Measurements from ENCODE around the gene FAM107A. TPM values are rescaled to one million over a fixed set of nuclear protein-coding genes. Genes with fewer than 3 reads are reported as not detected.

The FAM107A gene
- total RNA-seq, 1 experiment from 2014 or later = not detected

- CTCF ChIA-PET = no interaction called here
- no peak overlapping the region for H3K27ac ChIP-seq (ENCODE audit: low read depth, low read length, poor library complexity, severe bottlenecking)
- TF ChIP-seq EZH2 (IDR thresholded peaks at IDR 0.05; ENCODE audit: borderline replicate concordance, low read depth, low read length, poor library complexity, severe bottlenecking) (no peak), CTCF (conservative IDR thresholded peaks at IDR 0.05; ENCODE audit: low read depth, low read length) (no peak)
Measured at GRCh38 chr3:58621086-58621830, 44.1 kb upstream of the FAM107A start.

GRCh38 chr3:58620421-58620820 lies 43.2 kb upstream of the FAM107A start:
- Histone ChIP-seq H3K4me1 (ENCODE audit: insufficient read depth, low read length, poor library complexity, severe bottlenecking) (no peaks in the 10 kb centered on the region), H3K27ac (ENCODE audit: low read depth, low read length, poor library complexity, severe bottlenecking) (no peak overlapping the region), H3K4me3 (ENCODE audit: low read depth, low read length, poor library complexity, severe bottlenecking) (no peak overlapping the region), H3K36me3 (ENCODE audit: insufficient read depth, low read length, poor library complexity, severe bottlenecking) (no peaks in the 10 kb centered on the region), H3K9me3 (ENCODE audit: low read depth, low read length, poor library complexity, severe bottlenecking) (no peaks in the 10 kb centered on the region), H3K27me3 (replicated peaks; ENCODE audit: insufficient read depth, low read depth, low read length, poor library complexity) (no peaks in the 10 kb centered on the region)
- no TSS peak for BruUV-seq (replicated peaks)
- ChIA-PET CTCF (no interaction called here), POLR2A (ENCODE audit: low non-redundant PET) (no interaction called here)
- intact Hi-C loops (cut with micrococcal nuclease; ENCODE audit: unreplicated experiment) = no loop called here
- no peak for TF ChIP-seq EZH2 (IDR thresholded peaks at IDR 0.05; ENCODE audit: borderline replicate concordance, low read depth, low read length, poor library complexity, severe bottlenecking)
- no peak for TF ChIP-seq CTCF (conservative IDR thresholded peaks at IDR 0.05; ENCODE audit: low read depth, low read length)
- no peak for DNase-seq (ENCODE audit: low spot score)

More at GRCh38 chr3:58621086-58621830, 44.1 kb upstream of the FAM107A start:
- no TSS peak for BruUV-seq (replicated peaks)
- no peaks in the 10 kb centered on the region for H3K4me1 ChIP-seq (ENCODE audit: insufficient read depth, low read length, poor library complexity, severe bottlenecking)
- no peaks in the 10 kb centered on the region for H3K9me3 ChIP-seq (ENCODE audit: low read depth, low read length, poor library complexity, severe bottlenecking)
- no peaks in the 10 kb centered on the region for H3K36me3 ChIP-seq (ENCODE audit: insufficient read depth, low read length, poor library complexity, severe bottlenecking)
- POLR2A ChIA-PET (ENCODE audit: low non-redundant PET) = no interaction called here
- no peak for DNase-seq (ENCODE audit: low spot score)
- intact Hi-C loops (cut with micrococcal nuclease; ENCODE audit: unreplicated experiment) = no loop called here
- no peak overlapping the region for H3K4me3 ChIP-seq (ENCODE audit: low read depth, low read length, poor library complexity, severe bottlenecking)
- H3K27me3 ChIP-seq (replicated peaks; ENCODE audit: insufficient read depth, low read depth, low read length, poor library complexity) = no peaks in the 10 kb centered on the region

GRCh38 chr3:58617338-58617761 lies 40.2 kb upstream of the FAM107A start:
- H3K9me3 ChIP-seq (ENCODE audit: low read depth, low read length, poor library complexity, severe bottlenecking) = no peaks in the 10 kb centered on the region
- intact Hi-C loops (cut with micrococcal nuclease; ENCODE audit: unreplicated experiment) = no loop called here
- no TSS peak for BruUV-seq (replicated peaks)
- H3K27ac ChIP-seq (ENCODE audit: low read depth, low read length, poor library complexity, severe bottlenecking) = no peak overlapping the region
- ChIA-PET POLR2A (ENCODE audit: low non-redundant PET) (no interaction called here), CTCF (no interaction called here)
- no peaks in the 10 kb centered on the region for H3K27me3 ChIP-seq (replicated peaks; ENCODE audit: insufficient read depth, low read depth, low read length, poor library complexity)
- no peak overlapping the region for H3K4me3 ChIP-seq (ENCODE audit: low read depth, low read length, poor library complexity, severe bottlenecking)
- H3K4me1 ChIP-seq (ENCODE audit: insufficient read depth, low read length, poor library complexity, severe bottlenecking) = no peaks in the 10 kb centered on the region
- no peaks in the 10 kb centered on the region for H3K36me3 ChIP-seq (ENCODE audit: insufficient read depth, low read length, poor library complexity, severe bottlenecking)
- DNase-seq (ENCODE audit: low spot score) = no peak
- TF ChIP-seq CTCF (conservative IDR thresholded peaks at IDR 0.05; ENCODE audit: low read depth, low read length) (no peak), EZH2 (IDR thresholded peaks at IDR 0.05; ENCODE audit: borderline replicate concordance, low read depth, low read length, poor library complexity, severe bottlenecking) (no peak)

Measured in A673 (cell line).